GM12875 (cell line): Measurements from ENCODE around the gene FRMD8.

Source experiments
- H3K4me3 ChIP-seq: one replicate; pipeline ENCODE4 v1.5.1; 2011; ENCODE audit warnings: low read depth, low read length, control low read depth
- CTCF ChIP-seq: IDR thresholded peaks from 2 replicates; pipeline ENCODE4 v1.5.1; 2011; ENCODE audit warnings: low read depth, mild to moderate bottlenecking, control low read depth, inconsistent platforms, low read length, moderate library complexity, borderline replicate concordance; ENCODE audit not compliant: insufficient read depth

The FRMD8 gene

GRCh38 chr11:65353900-65354264 is 32.6 kb upstream of the FRMD8 start:
- peak overlapping the region; percentile 52 for H3K4me3 ChIP-seq
- no peak for TF ChIP-seq CTCF

GRCh38 chr11:65354265-65355012 is 32.0 kb upstream of the FRMD8 start, which contains the start of gene TIGD3:
Gene TIGD3 (plus strand): TSS chr11:65354751. CDS start chr11:65355809, 1,058 bp downstream.
- H3K4me3 ChIP-seq: peak within 1 kb of the TSS; percentile 75
- no peak for TF ChIP-seq CTCF

GRCh38 chr11:65355013-65355775 is 31.2 kb upstream of the FRMD8 start:
- no peak for TF ChIP-seq CTCF
- H3K4me3 ChIP-seq: peak overlapping the region; percentile 75

GRCh38 chr11:65355776-65356393 is 30.6 kb upstream of the FRMD8 start:
- no peak for TF ChIP-seq CTCF
- H3K4me3 ChIP-seq: peak overlapping the region; percentile 75

GRCh38 chr11:65356394-65356972 is 30.0 kb upstream of the FRMD8 start:
- no peak for TF ChIP-seq CTCF
- no peak overlapping the region for H3K4me3 ChIP-seq

- no peak overlapping the region for H3K4me3 ChIP-seq
- no peak for TF ChIP-seq CTCF
Measured at GRCh38 chr11:65357856-65358356, 28.5 kb upstream of the FRMD8 start.
